NCI-H226 (cell line): ENCODE data around the gene AP3S1.

ENCODE experiments used
- DNase-seq: peaks from one replicate; pipeline ENCODE4 v3.0.0-alpha.2; 2015

Gene AP3S1

GRCh38 chr5:115829913-115830312, 11.8 kb upstream of the AP3S1 start:
- DNase-seq = no peak

- DNase-seq = no peak
Measured at GRCh38 chr5:115831163-115831768, 10.5 kb upstream of the AP3S1 start.

- no peak for DNase-seq
Measured at GRCh38 chr5:115835481-115835880, 6.3 kb upstream of the AP3S1 start.

- no peak for DNase-seq
Measured at GRCh38 chr5:115838885-115839518, 2.7 kb upstream of the AP3S1 start.

GRCh38 chr5:115840873-115841272, 862 bp upstream of the AP3S1 start:
- DNase-seq = no peak

GRCh38 chr5:115842089-115842935, 577 bp downstream of the AP3S1 start:
- no peak for DNase-seq

GRCh38 chr5:115842952-115843351, 1.2 kb downstream of the AP3S1 start:
- no peak for DNase-seq

GRCh38 chr5:115843444-115844130, 1.9 kb downstream of the AP3S1 start:
- no peak for DNase-seq

GRCh38 chr5:115844321-115844817, 2.6 kb downstream of the AP3S1 start:
- no peak for DNase-seq

- no peak for DNase-seq
Measured at GRCh38 chr5:115847290-115847689, 5.6 kb downstream of the AP3S1 start.

GRCh38 chr5:115849258-115849798, 7.6 kb downstream of the AP3S1 start:
- no peak for DNase-seq

GRCh38 chr5:115850744-115851416, 9.1 kb downstream of the AP3S1 start:
- DNase-seq = no peak

GRCh38 chr5:115854139-115854538, 12.4 kb downstream of the AP3S1 start:
- DNase-seq = no peak

GRCh38 chr5:115855959-115856358, 14.2 kb downstream of the AP3S1 start:
- DNase-seq = no peak

GRCh38 chr5:115857057-115857479, 15.3 kb downstream of the AP3S1 start:
- DNase-seq = peak; percentile 37

GRCh38 chr5:115857626-115858349, 16.1 kb downstream of the AP3S1 start:
- peak; percentile 65 for DNase-seq

GRCh38 chr5:115858396-115858795, 16.7 kb downstream of the AP3S1 start:
- no peak for DNase-seq

- DNase-seq = peak; percentile 37
Measured at GRCh38 chr5:115859378-115859777, 17.6 kb downstream of the AP3S1 start.

GRCh38 chr5:115869256-115869795, 27.6 kb downstream of the AP3S1 start:
- DNase-seq = no peak

- no peak for DNase-seq
Measured at GRCh38 chr5:115872447-115872846, 30.7 kb downstream of the AP3S1 start.

- DNase-seq = no peak
Measured at GRCh38 chr5:115873392-115873791, 31.7 kb downstream of the AP3S1 start.
